HepG2 (cell line): ENCODE measurements around the gene PTGDR. TPM values are rescaled to one million over a fixed set of nuclear protein-coding genes. Genes with fewer than 3 reads are reported as not detected.

ENCODE experiments used
- ATAC-seq: fragments of 200-7000 bp; cut with Tn5 transposase; 3 replicates; pipeline ENCODE4 v1.9.1; 2020; ENCODE audit warnings: mild to moderate bottlenecking, moderate library complexity
- BruUV-seq: library from RNA; stranded (reverse); fragments of 400-500 nt; replicated peaks from 2 replicates; lab custom pipeline; 2021; lab: Mats Ljungman, UMichigan
- CTCF ChIA-PET: fragments of 300-600 bp; formaldehyde crosslinking; extraction: SDS; loops from one replicate; lab custom pipeline; 2021; ENCODE audit warnings: low total read pairs, inconsistent platforms, low intra/inter-chr PET ratio; lab: Yijun Ruan, JAX
- POLR2A ChIA-PET: fragments of 350-600 bp; sonication (Branson Sonifier 250); formaldehyde crosslinking; loops from one replicate; lab custom pipeline; 2020; ENCODE audit warnings: antibody characterized with exemption, inconsistent platforms; lab: Yijun Ruan, JAX
- DNase-seq: peaks from one replicate; pipeline ENCODE4 v3.0.0-alpha.2; 2015; ENCODE audit warnings: low spot score
- FAIRE-seq: peaks from 3 replicates; lab custom pipeline; 2011; peaks lifted over from hg19 to GRCh38; lab: Jason Lieb, UNC
- H2AFZ ChIP-seq: one replicate; pipeline ENCODE4 v1.6.1; 2011; ENCODE audit warnings: low read length, inconsistent platforms
- H3K27ac ChIP-seq: fragments of 300-600 bp; 3 replicates; pipeline ENCODE4 v1.8.0; 2011; ENCODE audit warnings: mixed run types, mild to moderate bottlenecking, mixed read lengths, low read length, inconsistent platforms; ENCODE audit not compliant: insufficient read depth; ENCODE audit errors: extremely low read length
- H3K27me3 ChIP-seq, 2 experiments: fragments of 200-600 bp in 1 of 2; 2 replicates in 1 of 2; 3 replicates in 1 of 2; pipeline versions ENCODE4 v1.6.0 to v1.8.0; 2011; ENCODE audit warnings: low read length in 2 of 2, mild to moderate bottlenecking in 2 of 2, moderate library complexity in 2 of 2, inconsistent platforms in 1 of 2; ENCODE audit not compliant: insufficient read depth in 2 of 2, control insufficient read depth in 1 of 2
- H3K36me3 ChIP-seq, 2 experiments: fragments of 200-600 bp in 1 of 2; replicated peaks in 1 of 2; 2 replicates in 1 of 2; 3 replicates in 1 of 2; pipeline versions ENCODE4 v1.5.1 to v1.8.0; 2011; ENCODE audit warnings: low read length in 2 of 2, inconsistent platforms in 1 of 2; ENCODE audit not compliant: insufficient read depth in 2 of 2, control insufficient read depth in 1 of 2
- H3K4me1 ChIP-seq: 2 replicates; pipeline ENCODE4 v1.5.1; 2012; ENCODE audit warnings: low read length, inconsistent platforms; ENCODE audit not compliant: insufficient read depth
- H3K4me2 ChIP-seq: 2 replicates; pipeline ENCODE4 v1.6.0; 2011; ENCODE audit warnings: low read depth, low read length, inconsistent platforms
- H3K4me3 ChIP-seq, 3 experiments: fragments of 200-600 bp in 1 of 3; sonication (generic), shearing (Covaris generic) in 1 of 3; replicated peaks in 1 of 3; 2 replicates each; pipeline ENCODE4 v1.5.1; 2011 to 2016; ENCODE audit warnings: low read length in 3 of 3, inconsistent platforms in 2 of 3, low read depth in 2 of 3, mild to moderate bottlenecking in 2 of 3, control low read depth in 1 of 3, mixed read lengths in 1 of 3; ENCODE audit not compliant: insufficient read depth in 1 of 3
- H3K79me2 ChIP-seq: one replicate; pipeline ENCODE4 v1.6.1; 2011; ENCODE audit warnings: low read length, inconsistent platforms; ENCODE audit not compliant: insufficient read depth
- H3K9ac ChIP-seq: 2 replicates; pipeline ENCODE4 v1.6.0; 2011; ENCODE audit warnings: mild to moderate bottlenecking, low read depth, low read length, inconsistent platforms; ENCODE audit not compliant: insufficient read depth
- H3K9me3 ChIP-seq: 2 replicates; pipeline ENCODE4 v1.5.1; 2012; ENCODE audit warnings: mild to moderate bottlenecking, low read length
- H4K20me1 ChIP-seq: 2 replicates; pipeline ENCODE4 v1.6.0; 2011; ENCODE audit warnings: inconsistent platforms, mild to moderate bottlenecking, low read length, moderate library complexity; ENCODE audit not compliant: insufficient read depth
- RERE ChIP-seq: IDR thresholded peaks from 2 replicates; pipeline ENCODE4 v1.6.1; 2016; ENCODE audit warnings: low read depth, missing genetic modification reagents, missing compliant biosample characterization
- ZNF224 ChIP-seq: sonication (generic); formaldehyde crosslinking; IDR thresholded peaks from 2 replicates; pipeline ENCODE4 v1.5.0; 2020; ENCODE audit warnings: mild to moderate bottlenecking, missing genetic modification reagents
- ZNF670 ChIP-seq: sonication (generic); formaldehyde crosslinking; IDR thresholded peaks from 2 replicates; pipeline ENCODE4 v1.8.0; 2022; ENCODE audit warnings: mild to moderate bottlenecking, missing genetic modification reagents, borderline replicate concordance
- ZNF792 ChIP-seq: IDR thresholded peaks from 2 replicates; pipeline ENCODE4 v1.6.1; 2016
- WGBS: methylation state at CpG from one replicate; pipeline ENCODE4 v1.1.6; 2017; ENCODE audit warnings: low lambda C conversion rate; 5-methylcytosine and 5-hydroxymethylcytosine counted together
- in situ Hi-C: cut with HindIII; loops from 2 replicates; pipeline ENCODE4 v1.10.0; 2017; ENCODE audit warnings: low pct_unique_long_range_greater_than_20kb; ENCODE audit not compliant: extremely low pct_ligation_motif_present
- intact Hi-C: fragments of 100-400 bp; cut with micrococcal nuclease; formaldehyde crosslinking; loops from one replicate; pipeline ENCODE4 v1.10.0; 2022; ENCODE audit not compliant: unreplicated experiment
- polyA plus RNA-seq, 8 experiments: library from polyadenylated mRNA; depleted of rRNA in 3 of 8; stranded (reverse) in 7 of 8; unstranded in 1 of 8; fragments of >200 nt; fragmentation: Illumina TruSeq in 4 of 8; extraction: Trizol in 4 of 8; gene quantifications; 2 replicates each; pipeline versions ENCODE4 v1.2.1 to v1.2.3, GENCODE V29; 2011 to 2016; ENCODE audit warnings: low read depth in 4 of 8, missing spikeins in 1 of 8, mixed read lengths in 1 of 8; ENCODE audit not compliant: insufficient read depth in 1 of 8
- total RNA-seq, 5 experiments: library from RNA; depleted of rRNA; stranded (reverse); fragments of >200 nt; fragmentation: Illumina TruSeq; extraction: Trizol; gene quantifications; 2 replicates each; pipeline ENCODE4 v1.2.3, GENCODE V29; 2016; ENCODE audit warnings: low read depth in 1 of 5

The PTGDR gene
- total and polyA plus RNA-seq, 2 of the 13 experiments (the other 11 are each of a cell fraction or from before 2014, with no cell fraction given), result not detected

- ATAC-seq, result no peak
- in situ Hi-C loops, result no loop called here
- no TSS peak for BruUV-seq
- CTCF ChIA-PET, result no interaction called here
- no peak for FAIRE-seq
- no peak for TF ChIP-seq ZNF224 (CRISPR knock-in tag)
- TF ChIP-seq ZNF670 (CRISPR knock-in tag), result no peak
- TF ChIP-seq ZNF792 (CRISPR knock-in tag), result no peak
- no peak for TF ChIP-seq RERE (CRISPR knock-in tag)
- Histone ChIP-seq H3K9ac (no peak overlapping the region), H3K9me3 (no peaks in the 10 kb centered on the region), H3K36me3 (no peaks in the 10 kb centered on the region), H3K79me2 (no peaks in the 10 kb centered on the region), H4K20me1 (no peaks in the 10 kb centered on the region), H3K4me3 (no peak overlapping the region), H2AFZ (no peak overlapping the region), H3K27me3 (peaks cover 0 to 23% of the 10 kb centered on the region in 2 experiments; a peak in 3 of 5 replicates), H3K27ac (no peak overlapping the region), H3K4me2 (no peak overlapping the region), H3K4me1 (no peaks in the 10 kb centered on the region)
- no peak for DNase-seq
- intact Hi-C loops, result no loop called here
- POLR2A ChIA-PET, result no interaction called here
- WGBS, result 3% methylated on average over 3 of the region's 3 CpGs
Observed at GRCh38 chr14:52279408-52279807, 11.9 kb downstream of the PTGDR start.
